Measurements from ENCODE around the gene WDR4. TPM values are rescaled to one million over a fixed set of nuclear protein-coding genes. Genes with fewer than 3 reads are reported as not detected.

Gene WDR4
- total and polyA plus RNA-seq, 9 of the 15 experiments (the other 6 are each of a cell fraction or from before 2014, with no cell fraction given), result 5.4 to 95.4 (median 32.1) TPM

DNA sequence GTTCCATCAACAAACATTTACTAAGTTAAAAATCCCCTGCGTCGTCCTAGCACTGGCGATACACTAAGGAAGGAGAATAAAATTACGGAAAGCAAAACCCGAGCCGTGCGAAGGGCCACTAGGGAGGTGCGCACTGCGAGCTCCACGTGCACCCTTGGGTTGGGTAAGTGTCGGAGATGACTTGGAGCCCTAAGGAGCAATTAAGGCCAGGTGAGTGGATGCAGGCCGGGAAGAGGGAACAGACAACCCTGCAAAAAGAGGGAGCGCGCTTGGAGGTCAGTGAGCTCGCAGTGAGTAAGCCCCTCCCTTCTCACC is 704 bp downstream of the WDR4 start (continued):
- TF ChIP-seq, protein P1, sequence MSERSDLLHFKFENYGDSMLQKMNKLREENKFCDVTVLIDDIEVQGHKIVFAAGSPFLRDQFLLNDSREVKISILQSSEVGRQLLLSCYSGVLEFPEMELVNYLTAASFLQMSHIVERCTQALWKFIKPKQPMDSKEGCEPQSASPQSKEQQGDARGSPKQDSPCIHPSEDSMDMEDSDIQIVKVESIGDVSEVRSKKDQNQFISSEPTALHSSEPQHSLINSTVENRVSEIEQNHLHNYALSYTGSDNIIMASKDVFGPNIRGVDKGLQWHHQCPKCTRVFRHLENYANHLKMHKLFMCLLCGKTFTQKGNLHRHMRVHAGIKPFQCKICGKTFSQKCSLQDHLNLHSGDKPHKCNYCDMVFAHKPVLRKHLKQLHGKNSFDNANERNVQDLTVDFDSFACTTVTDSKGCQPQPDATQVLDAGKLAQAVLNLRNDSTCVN (CRISPR knock-in tag; IDR thresholded peaks at IDR 0.05), result no peak
- TF ChIP-seq ASH1L (IDR thresholded peaks at IDR 0.05; ENCODE audit: borderline replicate concordance, low read depth, partially characterized antibody) (no peak), NBN (IDR thresholded peaks at IDR 0.05; ENCODE audit: low read depth) (no peak; the same call in 1 of the 2 replicates), ZNF830 (CRISPR knock-in tag; IDR thresholded peaks at IDR 0.05) (0 out of 2 replicates have a peak, but pooled peaks have one; percentile 3), ZKSCAN8 (CRISPR knock-in tag; IDR thresholded peaks at IDR 0.05) (no peak), ZNF197 (CRISPR knock-in tag; IDR thresholded peaks at IDR 0.05; ENCODE audit: low read depth) (no peak), ZNF174 (CRISPR knock-in tag; IDR thresholded peaks at IDR 0.05) (no peak), GATA2 (CRISPR knock-in tag; IDR thresholded peaks at IDR 0.05) (no peak), SREBF1 (IDR thresholded peaks at IDR 0.05; ENCODE audit: borderline replicate concordance, low read depth, low read length) (no peak), HOXB6 (CRISPR knock-in tag; IDR thresholded peaks at IDR 0.05; ENCODE audit: borderline replicate concordance) (no peak), CHCHD3 (CRISPR knock-in tag; IDR thresholded peaks at IDR 0.05) (0 out of 2 replicates have a peak, but pooled peaks have one; percentile 22), SMC3 (conservative IDR thresholded peaks at IDR 0.05; ENCODE audit: insufficient read depth, low read depth, low read length) (0 out of 2 replicates have a peak, but pooled peaks have one; percentile 2), SMAD2 (IDR thresholded peaks at IDR 0.05; ENCODE audit: low read depth, low read length) (no peak), KDM5B (IDR thresholded peaks at IDR 0.05; ENCODE audit: insufficient replicate concordance, low read depth, low read length) (no peak), TAF15 (IDR thresholded peaks at IDR 0.05; ENCODE audit: low read depth, low read length) (no peak), ZNF212 (CRISPR knock-in tag; IDR thresholded peaks at IDR 0.05) (0 out of 2 replicates have a peak, but pooled peaks have one; percentile 37), ZEB2 (IDR thresholded peaks at IDR 0.05) (0 out of 2 replicates have a peak, but pooled peaks have one; percentile 9), ZBTB17 (CRISPR knock-in tag; IDR thresholded peaks at IDR 0.05) (0 out of 2 replicates have a peak, but pooled peaks have one; percentile 8), SLC30A9 (CRISPR knock-in tag; IDR thresholded peaks at IDR 0.05) (no peak), RNF2 (IDR thresholded peaks at IDR 0.05) (0 out of 2 replicates have a peak, but pooled peaks have one; percentile 17), ZNF121 (CRISPR knock-in tag; conservative IDR thresholded peaks at IDR 0.05) (no peak), COPS2 (conservative IDR thresholded peaks at IDR 0.05) (no peak), HNRNPLL (IDR thresholded peaks at IDR 0.05; ENCODE audit: low read depth, low read length, poor library complexity, severe bottlenecking) (no peak)
- TF ChIP-seq, protein P2, sequence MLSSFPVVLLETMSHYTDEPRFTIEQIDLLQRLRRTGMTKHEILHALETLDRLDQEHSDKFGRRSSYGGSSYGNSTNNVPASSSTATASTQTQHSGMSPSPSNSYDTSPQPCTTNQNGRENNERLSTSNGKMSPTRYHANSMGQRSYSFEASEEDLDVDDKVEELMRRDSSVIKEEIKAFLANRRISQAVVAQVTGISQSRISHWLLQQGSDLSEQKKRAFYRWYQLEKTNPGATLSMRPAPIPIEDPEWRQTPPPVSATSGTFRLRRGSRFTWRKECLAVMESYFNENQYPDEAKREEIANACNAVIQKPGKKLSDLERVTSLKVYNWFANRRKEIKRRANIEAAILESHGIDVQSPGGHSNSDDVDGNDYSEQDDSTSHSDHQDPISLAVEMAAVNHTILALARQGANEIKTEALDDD (IDR thresholded peaks at IDR 0.05), result no peak
- TF ChIP-seq, protein P3, sequence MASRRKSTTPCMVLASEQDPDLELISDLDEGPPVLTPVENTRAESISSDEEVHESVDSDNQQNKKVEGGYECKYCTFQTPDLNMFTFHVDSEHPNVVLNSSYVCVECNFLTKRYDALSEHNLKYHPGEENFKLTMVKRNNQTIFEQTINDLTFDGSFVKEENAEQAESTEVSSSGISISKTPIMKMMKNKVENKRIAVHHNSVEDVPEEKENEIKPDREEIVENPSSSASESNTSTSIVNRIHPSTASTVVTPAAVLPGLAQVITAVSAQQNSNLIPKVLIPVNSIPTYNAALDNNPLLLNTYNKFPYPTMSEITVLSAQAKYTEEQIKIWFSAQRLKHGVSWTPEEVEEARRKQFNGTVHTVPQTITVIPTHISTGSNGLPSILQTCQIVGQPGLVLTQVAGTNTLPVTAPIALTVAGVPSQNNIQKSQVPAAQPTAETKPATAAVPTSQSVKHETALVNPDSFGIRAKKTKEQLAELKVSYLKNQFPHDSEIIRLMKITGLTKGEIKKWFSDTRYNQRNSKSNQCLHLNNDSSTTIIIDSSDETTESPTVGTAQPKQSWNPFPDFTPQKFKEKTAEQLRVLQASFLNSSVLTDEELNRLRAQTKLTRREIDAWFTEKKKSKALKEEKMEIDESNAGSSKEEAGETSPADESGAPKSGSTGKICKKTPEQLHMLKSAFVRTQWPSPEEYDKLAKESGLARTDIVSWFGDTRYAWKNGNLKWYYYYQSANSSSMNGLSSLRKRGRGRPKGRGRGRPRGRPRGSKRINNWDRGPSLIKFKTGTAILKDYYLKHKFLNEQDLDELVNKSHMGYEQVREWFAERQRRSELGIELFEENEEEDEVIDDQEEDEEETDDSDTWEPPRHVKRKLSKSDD (conservative IDR thresholded peaks at IDR 0.05; ENCODE audit: low read length), result no peak
- TF ChIP-seq, protein P4, sequence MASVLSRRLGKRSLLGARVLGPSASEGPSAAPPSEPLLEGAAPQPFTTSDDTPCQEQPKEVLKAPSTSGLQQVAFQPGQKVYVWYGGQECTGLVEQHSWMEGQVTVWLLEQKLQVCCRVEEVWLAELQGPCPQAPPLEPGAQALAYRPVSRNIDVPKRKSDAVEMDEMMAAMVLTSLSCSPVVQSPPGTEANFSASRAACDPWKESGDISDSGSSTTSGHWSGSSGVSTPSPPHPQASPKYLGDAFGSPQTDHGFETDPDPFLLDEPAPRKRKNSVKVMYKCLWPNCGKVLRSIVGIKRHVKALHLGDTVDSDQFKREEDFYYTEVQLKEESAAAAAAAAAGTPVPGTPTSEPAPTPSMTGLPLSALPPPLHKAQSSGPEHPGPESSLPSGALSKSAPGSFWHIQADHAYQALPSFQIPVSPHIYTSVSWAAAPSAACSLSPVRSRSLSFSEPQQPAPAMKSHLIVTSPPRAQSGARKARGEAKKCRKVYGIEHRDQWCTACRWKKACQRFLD (CRISPR knock-in tag; IDR thresholded peaks at IDR 0.05), result no peak
